GM21529 (cell line): ENCODE measurements around the gene TRIP12.
"Not testable (repeated sequence)": the region's sequence is repeated elsewhere in the genome, so short reads cannot be mapped to it uniquely, and the experiment has no call there.

ENCODE experiments used
- ATAC-seq: cut with Tn5 transposase; IDR thresholded peaks from one replicate; pipeline ENCODE4 v1.9.1; 2021; ENCODE audit not compliant: unreplicated experiment

Gene TRIP12

DNA sequence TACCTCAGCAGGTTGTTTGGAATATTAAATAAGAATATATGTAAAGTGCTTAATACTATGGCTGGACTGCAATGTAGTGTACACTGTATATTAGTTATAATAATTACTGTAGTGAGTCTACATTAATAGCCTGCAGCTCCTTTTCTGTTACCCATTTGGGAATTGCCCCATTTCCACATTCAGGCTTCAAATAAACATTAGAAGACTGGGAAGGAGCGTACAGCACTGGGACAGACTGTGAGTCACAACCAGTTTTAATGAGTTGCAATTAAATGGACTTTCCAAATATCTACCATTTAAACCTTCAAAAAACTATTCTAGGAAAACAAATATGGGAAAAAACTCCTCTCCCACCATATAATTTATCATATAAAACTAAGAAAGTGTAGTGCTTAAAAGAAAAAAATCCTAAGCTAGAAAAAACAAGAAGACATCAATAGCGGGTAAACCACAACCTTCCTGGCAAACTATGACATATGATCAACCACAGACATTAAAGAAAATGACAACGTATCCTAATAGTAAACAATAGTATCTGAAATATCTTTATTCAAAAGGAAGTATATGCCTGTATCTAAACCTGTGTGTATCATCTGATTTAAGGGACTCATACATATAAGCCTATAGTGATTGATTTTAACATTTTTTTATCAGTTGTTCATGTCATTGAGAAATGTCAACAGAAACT is 86.1 kb downstream of the TRIP12 start:
- no peak for ATAC-seq

DNA sequence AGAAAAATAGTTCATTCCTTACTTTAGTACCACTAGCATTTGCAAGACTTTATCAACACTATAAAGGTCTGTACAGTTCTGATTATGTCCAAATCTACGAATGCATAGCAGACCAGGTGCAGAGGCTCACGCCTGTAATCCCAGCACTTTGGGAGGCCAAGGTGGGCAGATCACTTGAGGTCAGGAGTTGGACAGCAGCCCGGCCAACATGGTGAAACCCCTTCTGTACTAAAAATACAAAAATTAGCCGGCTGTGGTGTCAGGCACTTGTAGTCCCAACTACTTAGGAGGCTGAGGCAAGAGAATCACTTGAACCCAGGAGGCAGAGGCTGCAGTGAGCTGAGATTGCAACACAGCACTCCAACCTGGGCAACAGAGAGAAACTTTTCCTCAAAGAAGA is 87.4 kb downstream of the TRIP12 start:
- ATAC-seq: not testable (repeated sequence)

DNA sequence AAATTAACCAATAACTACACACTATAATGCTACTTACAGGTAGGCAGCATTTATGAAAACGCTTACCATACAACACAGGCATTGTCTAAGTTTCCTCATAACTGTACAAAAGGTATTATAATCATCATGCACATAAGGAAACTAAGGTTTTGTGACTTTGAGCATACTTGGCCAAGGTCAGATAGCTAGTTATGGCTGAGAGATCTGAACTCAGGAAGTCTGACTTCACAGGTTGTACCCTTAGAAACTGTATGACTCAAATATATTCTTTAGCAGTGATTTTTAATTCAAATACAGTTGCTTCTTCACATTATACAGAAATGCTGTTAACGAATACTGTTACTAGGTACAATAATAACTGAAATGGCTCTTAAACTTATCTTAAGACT is 89.3 kb downstream of the TRIP12 start:
- ATAC-seq: no peak

DNA sequence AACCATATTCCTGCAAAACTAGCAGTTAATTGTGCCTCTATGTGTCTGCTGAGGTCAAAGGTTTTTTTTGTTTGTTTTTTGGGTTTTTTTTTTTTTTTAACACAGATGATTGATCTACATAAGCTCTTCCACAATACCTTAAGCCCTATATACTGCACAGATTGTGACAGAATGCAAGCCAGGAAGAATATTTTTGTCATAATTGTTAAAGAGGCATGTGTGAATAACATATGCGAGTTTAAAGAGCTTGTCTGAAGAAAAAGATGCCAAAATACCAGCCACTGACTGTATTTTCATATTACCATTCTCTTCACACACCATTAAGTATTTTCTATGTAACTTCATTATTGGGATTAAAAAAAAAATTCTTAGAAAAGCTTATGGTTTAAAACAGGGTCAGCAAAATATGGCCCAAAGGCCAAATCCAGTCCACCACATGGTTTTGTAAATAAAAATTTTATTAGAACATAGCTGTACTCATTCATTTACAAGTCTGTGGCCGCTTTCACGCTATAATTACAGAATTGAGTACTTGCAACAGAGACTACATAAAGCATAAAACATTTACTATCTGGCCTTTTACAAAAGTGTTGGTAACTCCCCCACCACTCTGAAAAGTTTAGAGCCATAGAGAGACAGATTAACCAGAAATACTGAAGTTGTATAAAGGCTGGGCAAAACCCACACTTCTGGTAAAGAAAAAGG is 89.9 kb downstream of the TRIP12 start:
- no peak for ATAC-seq

DNA sequence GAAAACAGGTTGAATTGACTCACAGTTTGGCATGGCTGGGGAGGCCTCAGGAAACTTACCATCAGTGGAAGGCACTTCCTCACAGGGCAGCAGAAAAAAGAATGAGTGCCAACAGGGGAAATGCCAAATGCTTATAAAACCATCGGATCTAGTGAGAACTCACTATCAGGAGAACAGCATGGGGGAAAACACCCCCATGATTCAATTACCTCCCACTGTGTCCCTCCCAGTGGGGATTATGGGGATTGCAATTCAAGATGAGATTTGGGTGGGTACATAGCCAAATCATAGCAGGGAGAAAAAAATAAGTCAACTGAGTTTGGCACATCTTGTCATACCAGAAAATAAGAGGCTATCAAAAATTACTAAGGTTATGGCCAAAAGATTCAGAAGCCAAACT is 96.3 kb downstream of the TRIP12 start:
- no peak for ATAC-seq

DNA sequence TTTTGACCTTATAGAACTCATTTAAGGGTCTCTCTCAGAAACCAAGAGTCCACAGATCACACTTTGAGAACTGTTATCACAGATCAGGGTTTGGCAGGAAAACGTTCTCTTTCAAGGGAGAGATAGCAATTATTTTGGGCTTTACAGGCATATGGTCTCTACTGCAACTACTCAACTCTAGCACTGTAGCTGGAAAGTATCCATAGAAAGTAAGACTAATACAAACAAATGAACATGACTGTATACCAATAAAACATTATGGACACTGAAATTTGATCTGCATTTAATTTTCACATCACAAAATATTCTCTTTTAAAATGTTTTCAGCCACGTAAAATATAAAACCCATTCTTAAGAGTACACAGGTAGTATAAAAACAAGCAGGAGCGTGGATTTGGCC is 100.5 kb downstream of the TRIP12 start:
- ATAC-seq: no peak

DNA sequence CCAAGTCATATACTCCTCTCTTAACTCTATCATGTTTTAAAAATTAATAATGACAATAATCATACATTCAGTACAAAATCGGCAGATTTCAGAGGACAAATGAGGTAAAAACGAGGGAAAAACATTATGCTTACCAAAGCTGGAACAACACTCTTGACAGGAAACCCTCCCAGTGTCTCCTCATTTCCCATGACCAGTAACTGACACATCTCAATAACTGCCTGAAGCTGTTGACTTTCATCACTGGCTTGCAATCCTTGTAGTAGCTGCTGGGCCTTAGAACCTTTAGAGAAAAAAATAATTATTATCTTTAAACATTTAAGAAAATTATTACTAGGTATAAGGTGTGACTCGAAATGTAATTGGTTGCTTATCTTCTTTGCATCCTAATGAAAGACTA is 103.6 kb downstream of the TRIP12 start:
- ATAC-seq: no peak

DNA sequence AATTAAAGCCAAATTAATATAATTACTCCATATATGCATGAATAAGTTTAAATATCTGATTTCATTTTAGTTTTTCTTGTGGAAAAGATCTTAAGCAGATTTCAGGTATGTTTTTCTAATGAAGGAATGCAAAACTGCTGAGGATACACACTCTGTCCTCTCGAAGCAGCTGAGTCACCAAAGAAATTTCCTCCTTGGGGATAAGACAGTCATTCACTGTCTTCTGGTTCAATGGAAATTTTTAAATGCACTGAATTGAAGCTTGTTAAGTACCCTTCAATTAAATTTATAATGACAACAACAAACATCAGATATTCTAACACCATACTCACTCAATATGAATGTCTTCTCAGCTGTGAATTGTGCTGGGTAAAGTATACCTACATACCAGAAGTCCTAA is 106.0 kb downstream of the TRIP12 start:
- no peak for ATAC-seq

DNA sequence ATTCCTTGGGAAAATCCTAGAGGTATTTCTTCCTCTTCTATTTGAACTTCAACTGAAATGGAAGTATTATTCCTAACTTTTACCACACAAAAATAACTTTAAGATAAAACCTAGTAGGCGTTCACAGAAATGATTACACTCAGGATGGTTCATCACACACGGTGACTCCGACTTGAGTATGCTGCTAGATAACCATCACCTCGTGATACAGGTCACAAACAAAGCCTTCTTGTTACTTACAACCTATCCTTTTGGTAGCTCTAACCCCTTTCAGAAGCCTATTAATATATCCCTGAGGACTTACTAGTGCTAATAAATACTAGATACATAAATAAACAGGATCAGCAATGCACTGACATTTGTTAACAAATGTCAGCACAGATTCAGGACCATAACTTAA is 106.5 kb downstream of the TRIP12 start:
- no peak for ATAC-seq

DNA sequence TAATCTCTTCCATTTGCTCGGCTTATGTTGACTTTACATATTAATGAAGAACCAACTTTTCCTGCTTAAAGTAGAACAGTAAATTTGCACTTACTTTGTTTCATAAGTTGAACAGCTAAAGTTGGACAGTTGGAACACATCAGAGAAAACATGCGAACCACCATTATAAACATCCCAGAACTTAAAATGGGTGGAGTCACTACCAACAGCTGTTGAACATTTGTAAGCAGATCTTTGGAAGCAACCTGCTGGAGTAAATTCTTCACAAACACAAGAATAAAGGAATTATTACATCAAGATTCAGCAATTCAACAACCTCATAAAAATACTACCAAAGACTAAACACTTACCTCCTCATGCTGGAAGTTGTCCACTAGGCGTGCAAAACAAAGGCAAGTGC is 111.0 kb downstream of the TRIP12 start:
- ATAC-seq: no peak

DNA sequence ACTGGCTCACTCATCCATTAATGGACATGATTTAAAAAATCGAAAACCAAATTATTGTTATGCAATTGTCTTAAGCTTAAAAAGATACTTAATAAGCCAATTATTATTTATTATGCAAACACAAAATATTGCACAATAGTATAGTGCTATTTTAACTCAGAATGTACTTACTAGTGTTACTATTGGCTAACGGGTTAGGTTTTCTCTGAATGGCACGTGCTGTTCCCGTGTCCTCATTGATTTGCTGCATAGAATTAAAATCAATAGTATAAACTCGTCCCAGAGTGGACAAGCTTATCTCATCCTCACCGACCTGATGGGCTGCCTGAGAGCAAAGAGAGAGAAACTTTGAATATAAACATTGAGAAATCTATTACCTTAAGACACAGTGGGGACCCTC is 116.2 kb downstream of the TRIP12 start:
- no peak for ATAC-seq

DNA sequence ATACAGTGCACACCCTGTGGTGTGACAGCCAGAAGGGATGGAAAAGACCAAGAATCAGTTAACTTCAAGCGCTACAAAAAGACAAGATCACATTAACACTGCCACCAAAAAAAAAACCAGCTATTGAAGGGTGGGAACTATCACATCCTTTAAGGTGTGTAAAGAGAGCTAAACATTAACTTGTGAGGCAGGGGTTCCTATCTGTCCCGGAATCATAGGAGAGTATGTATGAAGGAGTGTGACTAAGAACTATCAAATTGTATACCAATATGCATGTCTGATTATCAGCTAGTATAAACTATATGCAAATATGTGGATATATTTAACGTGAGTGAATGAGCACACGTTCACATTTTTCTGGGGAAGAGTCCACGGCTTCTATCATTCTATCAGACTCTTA is 119.0 kb downstream of the TRIP12 start:
- ATAC-seq: no peak

DNA sequence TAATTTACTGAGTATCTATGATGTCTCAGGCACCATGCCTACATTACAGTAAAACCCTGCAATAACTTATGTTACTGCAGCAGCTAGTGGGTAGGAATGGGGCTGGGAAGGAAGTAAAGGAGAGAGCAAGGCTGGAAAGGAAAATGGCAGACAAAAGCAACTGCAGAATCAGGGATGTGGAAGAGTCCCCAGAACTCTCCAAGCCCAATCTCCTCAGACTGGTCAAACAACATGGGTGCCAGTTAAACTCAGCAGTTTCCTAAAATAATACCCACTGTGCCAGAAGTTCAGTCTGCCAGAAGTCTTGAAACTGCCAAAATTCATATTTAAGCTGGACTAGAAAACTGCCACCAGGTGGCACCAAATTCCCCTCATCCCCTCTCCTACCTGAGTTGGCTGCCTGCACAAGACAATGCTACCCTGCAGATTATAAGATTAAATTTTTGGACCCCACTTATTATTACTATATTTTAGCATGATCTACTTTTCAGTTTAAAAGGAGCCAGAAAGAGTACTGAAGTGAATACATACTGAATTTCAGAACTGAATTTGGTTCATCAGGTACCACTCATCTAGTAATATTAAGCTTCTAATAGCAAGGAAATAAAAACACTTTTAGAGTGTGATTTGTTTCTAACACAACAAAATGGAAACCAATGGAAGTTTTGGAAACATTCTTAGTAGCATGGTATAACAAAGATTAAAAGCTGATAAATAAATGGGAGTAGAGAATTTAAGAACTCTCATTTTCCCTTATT is 120.6 kb downstream of the TRIP12 start:
- peak; percentile 82 for ATAC-seq

DNA sequence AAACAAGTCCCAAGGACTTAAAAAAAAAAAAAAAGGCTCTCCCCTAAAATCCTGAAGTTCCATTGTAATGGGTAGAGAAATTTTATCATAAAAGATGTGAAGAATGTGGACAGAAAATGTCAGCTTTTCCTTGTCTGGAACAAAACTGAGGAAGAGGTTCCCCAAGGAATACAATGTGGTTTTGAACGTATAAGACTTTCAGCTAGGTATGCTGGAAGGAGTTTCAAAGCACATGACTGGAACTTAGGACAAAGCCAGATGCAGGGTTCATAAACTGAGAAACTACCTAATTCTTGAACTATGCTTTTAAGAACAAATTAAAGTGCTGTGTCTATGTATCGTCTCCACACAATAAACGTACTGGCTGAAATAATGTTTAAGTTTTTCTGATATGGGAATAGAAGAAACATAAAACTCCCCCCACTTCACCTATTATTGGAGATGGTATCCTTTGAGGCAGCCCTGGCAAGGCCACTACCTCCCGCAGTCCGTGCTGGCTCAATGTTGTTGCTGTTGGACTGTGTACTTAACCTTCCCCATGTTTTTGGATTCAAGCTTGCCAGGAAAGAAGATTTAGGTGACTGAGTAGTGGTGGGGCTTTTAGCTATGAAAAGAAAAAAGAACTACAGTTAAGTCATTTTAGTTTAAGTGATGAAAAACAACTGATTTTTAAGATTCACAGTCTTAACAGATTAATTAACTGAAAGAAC is 123.2 kb downstream of the TRIP12 start:
- ATAC-seq: no peak

DNA sequence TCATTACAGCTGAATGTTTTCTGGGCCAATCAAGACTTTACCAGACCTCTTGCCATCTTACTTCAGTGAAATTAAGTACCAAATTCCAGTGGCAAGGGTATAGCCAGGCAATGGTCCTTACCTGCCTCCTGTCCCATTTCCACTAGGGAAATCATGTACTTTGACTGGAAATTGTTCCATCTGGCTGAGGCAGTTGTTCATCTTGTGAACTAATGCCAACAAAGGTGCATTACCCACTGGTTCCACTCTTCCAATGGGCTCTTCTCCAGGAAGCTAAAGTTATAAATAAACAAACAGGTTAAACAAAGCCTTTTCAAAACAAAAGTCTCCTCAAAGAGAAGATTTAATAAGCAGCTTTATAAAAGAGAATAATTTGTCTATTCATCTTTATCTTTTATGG is 126.8 kb downstream of the TRIP12 start:
- ATAC-seq: no peak

DNA sequence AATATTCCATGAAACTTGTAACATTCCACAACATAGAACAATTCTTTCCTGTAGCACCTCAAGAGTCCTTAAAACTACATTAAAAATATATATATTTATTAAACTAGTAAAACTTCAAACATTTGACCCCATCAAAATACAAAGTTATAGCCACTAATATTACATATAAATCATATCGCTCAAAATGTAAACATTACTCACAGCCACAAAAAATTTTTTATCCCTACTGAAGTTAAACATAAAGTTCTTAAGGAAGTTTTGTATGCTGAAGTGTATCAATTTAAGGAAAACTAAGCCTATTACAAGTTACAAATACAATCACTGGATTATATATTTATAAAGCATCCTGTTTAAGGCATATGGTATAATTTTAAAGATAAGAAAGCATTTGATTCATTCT is 127.2 kb downstream of the TRIP12 start:
- no peak for ATAC-seq

DNA sequence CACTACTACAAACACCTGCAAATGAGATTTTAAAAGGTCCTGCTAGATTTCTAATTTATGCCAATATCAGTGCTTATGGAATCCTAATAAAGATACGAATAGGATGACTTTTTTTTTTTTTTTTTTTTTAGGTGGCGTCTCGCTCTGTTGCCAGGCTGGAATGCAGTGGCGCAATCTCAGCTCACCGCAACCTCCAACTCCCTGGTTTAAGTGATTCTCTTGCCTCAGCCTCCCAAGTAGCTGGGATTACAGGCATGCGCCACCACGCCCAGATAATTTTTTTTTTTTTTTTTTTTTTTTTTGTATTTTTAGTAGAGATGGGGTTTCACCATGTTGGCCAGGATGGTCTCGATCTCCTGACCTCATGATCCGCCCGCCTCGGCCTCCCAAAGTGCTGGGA is 135.5 kb downstream of the TRIP12 start:
- not testable (repeated sequence) for ATAC-seq

DNA sequence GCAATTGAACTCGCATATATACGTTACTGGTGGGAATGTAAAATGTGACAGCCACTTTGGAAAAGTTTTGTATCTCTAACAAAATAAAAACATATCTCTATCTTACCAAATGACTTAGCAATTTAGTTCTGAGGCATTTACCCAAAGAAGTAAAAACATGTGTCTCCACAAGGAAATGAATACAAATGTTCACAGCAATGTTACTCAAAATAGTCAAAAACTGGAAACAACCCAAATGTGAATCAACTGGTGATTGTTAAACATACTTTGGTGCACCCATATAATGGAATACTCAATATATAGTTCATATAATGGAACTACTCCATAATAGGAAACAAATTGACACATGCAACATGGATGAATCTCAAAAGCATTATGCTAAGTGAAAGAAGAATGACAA is 137.0 kb downstream of the TRIP12 start:
- no peak for ATAC-seq

DNA sequence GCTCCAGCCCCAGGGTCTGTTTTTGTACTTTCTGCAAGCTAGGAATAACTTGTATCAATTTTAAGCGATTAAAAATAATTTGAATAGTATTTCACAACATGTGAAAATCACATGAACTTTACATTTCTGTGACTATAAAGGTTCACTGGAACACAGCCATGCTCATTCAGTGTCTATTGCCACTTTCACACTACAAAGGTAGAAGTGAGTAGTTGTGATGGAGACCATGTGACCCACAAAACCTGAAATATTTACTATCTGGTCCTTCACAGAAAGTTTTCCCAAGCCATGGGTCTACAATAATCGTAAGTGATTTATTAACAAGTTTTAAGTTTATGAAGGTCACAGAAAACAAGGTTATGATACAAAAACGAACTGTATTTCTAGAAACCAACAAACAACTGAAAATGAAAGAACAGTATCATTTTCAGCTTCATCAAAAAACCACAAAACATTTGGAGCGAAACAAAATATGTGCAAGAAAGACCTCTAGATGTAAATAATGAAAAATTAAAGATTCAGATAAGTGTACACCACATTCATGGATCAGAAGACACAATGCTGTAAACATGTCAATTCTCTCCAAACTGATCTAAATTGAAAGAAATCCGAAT is 138.6 kb downstream of the TRIP12 start:
- peak; percentile 54 for ATAC-seq

DNA sequence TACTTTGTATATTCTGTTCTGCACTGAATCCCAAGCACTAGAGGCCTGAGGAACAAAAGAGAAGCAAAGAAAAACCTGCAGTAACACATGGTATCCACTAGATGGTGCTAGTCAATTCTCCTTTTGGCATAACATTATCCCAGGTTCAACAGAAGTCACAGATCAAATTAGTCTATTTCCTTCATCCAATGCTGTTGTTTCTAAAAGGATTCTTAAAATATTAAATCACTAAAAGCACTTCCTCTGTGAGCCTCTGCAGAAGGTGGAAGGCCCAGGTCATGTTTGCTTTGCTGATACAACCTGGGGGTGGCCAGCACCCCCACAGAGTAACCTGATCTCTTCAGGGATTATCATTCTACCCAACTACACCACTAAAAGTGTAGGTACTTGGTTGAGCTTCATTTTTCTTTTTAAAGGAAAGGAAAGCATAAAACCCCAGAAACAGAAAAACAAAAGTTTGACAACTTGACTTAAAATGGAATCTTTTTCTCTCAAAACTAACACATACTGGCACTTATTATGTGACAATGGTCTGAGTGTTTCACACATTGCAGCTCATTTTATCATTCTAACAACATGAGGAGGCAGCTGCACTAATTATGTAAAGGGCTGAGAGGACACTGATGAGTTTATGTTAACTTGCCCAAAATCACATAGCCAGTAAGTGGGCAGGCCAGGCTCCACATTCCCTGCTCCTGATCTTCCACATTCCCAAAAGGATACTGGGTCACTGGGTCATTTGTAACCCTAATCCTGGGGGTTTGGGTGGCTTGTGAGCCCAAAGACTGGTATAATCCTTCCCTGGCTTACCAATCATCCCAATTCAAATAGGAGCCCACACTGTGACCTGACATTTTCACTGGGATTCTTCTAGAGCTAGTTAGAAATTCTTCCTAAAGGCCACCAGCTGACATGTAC is 140.7 kb downstream of the TRIP12 start:
- peak; percentile 53 for ATAC-seq
